Left lung (tissue), 10 donors: ENCODE measurements around the gene FGA. TPM values are rescaled to one million over a fixed set of nuclear protein-coding genes. Genes with fewer than 3 reads are reported as not detected.

Source experiments
- ATAC-seq: fragments of 200-7000 bp; cut with Tn5 transposase; one replicate; pipeline ENCODE4 v1.9.1; 2020; ENCODE audit warnings: moderate library complexity
- DNase-seq, 4 donors: peaks; one replicate each; pipeline ENCODE4 v3.0.0-alpha.2; 2013 to 2020
- H3K27ac ChIP-seq, 2 donors: fragments of 200-600 bp; sonication (generic) in 1 of 2; one replicate each; pipeline versions ENCODE4 v1.5.0 to v1.8.0; 2020 to 2021
- H3K27me3 ChIP-seq, 2 donors: fragments of 200-600 bp; sonication (generic) in 1 of 2; one replicate each; pipeline versions ENCODE4 v1.5.0 to v1.8.0; 2020 to 2021
- H3K36me3 ChIP-seq, 2 donors: fragments of 200-600 bp; sonication (generic) in 1 of 2; one replicate each; pipeline versions ENCODE4 v1.5.0 to v1.8.0; 2020 to 2021
- H3K4me1 ChIP-seq, 2 donors: fragments of 200-600 bp; one replicate each; pipeline ENCODE4 v1.8.0; 2021
- H3K4me3 ChIP-seq, 2 donors: fragments of 200-600 bp; sonication (generic) in 1 of 2; one replicate each; pipeline versions ENCODE4 v1.5.0 to v1.8.0; 2020 to 2021; ENCODE audit warnings: mild to moderate bottlenecking in 1 of 2
- H3K9me3 ChIP-seq, 2 donors: fragments of 200-600 bp; sonication (generic) in 1 of 2; one replicate each; pipeline versions ENCODE4 v1.5.0 to v1.8.0; 2020 to 2021
- CTCF ChIP-seq, 2 donors: fragments of 200-600 bp; sonication (generic) in 1 of 2; IDR thresholded peaks; one replicate each; pipeline versions ENCODE4 v1.5.0 to v1.8.0; 2021; ENCODE audit warnings: antibody characterized with exemption in 2 of 2
- intact Hi-C, 2 donors: fragments of 100-400 bp; cut with DNase I; formaldehyde crosslinking; loops; one replicate each; pipeline versions ENCODE4 v1.11.2 to v1.14.2; 2022
- polyA plus RNA-seq, 6 donors: library from polyadenylated mRNA; unstranded; fragments of 120-200 nt; gene quantifications; one replicate each; pipeline ENCODE4 v1.2.1, GENCODE V29; 2013; ENCODE audit not compliant: insufficient read length in 6 of 6
- total RNA-seq, 2 donors: library from RNA; stranded (reverse); fragmentation: NEBNext Ultra II Directional; extraction: Animal tissue kit (Norgen Biotek cat#: 25700); gene quantifications; one replicate each; pipeline ENCODE4 v1.2.1, GENCODE V29; 2021
- donor health status: DM: no; HTN: yes; CAD: no.
- donor health status: DM: no; HTN: no; CAD: no.

FGA gene
- total and polyA plus RNA-seq, 8 donors = 1.3 to 75.6 (median 3.1) TPM; not detected in 4

- ATAC-seq = no peak
- H3K9me3 ChIP-seq = no peaks in the 10 kb centered on the region
- no peak for TF ChIP-seq CTCF (IDR thresholded peaks at IDR 0.05)
- no peaks in the 10 kb centered on the region for H3K27me3 ChIP-seq
- no peaks in the 10 kb centered on the region for H3K4me1 ChIP-seq
- no peak for DNase-seq
- intact Hi-C loops = no loop called here
- H3K36me3 ChIP-seq = peaks cover 0 to 100% of the 10 kb centered on the region in 2 donors
- no peak overlapping the region for H3K4me3 ChIP-seq
- H3K27ac ChIP-seq = no peak overlapping the region
These were observed 48.2 kb downstream of the FGA start for GRCh38 chr4:154542271-154542879.

Other genes with a start within 250 kb of the FGA start
- gene DCHS2, start 98.9 kb downstream of the FGA start, total RNA-seq = under 1 TPM; 0.12 to 0.13 TPM
- 1 to 10 TPM; 1.4 to 3.5 (median 2.3) TPM for gene DCHS2, start 98.9 kb downstream of the FGA start, polyA plus RNA-seq
- gene PLRG1, start 40.3 kb downstream of the FGA start, total RNA-seq = 10 to 100 TPM; 58.0 to 68.1 TPM
- gene PLRG1, start 40.3 kb downstream of the FGA start, polyA plus RNA-seq = 100 to 1,000 TPM in 3 of 6 donors, 10 to 100 TPM in 3; 83.4 to 120 (median 100) TPM
- under 1 TPM in 1 of 2 donors, not detected in 1; 0.26 TPM for gene FGB, start 27.7 kb downstream of the FGA start, total RNA-seq
- gene FGB, start 27.7 kb downstream of the FGA start, polyA plus RNA-seq = 1 to 10 TPM in 2 of 6 donors, under 1 TPM in 2, not detected in 2; 0.11 to 4.6 (median 1.1) TPM
- gene FGG, start 21.9 kb upstream of the FGA start, total RNA-seq = 100 to 1,000 TPM in 1 of 2 donors, 10 to 100 TPM in 1; 11.2 to 384 TPM
- gene FGG, start 21.9 kb upstream of the FGA start, polyA plus RNA-seq = 1 to 10 TPM in 2 of 6 donors, not detected in 4; 1.2 to 2.2 TPM
- 1 to 10 TPM in 1 of 2 donors, under 1 TPM in 1; 0.89 to 1.5 TPM for gene LRAT, start 153.3 kb upstream of the FGA start, total RNA-seq
- under 1 TPM; 0.10 to 0.63 (median 0.29) TPM for gene LRAT, start 153.3 kb upstream of the FGA start, polyA plus RNA-seq
- not detected for gene RBM46, start 190.5 kb upstream of the FGA start, total RNA-seq
- under 1 TPM in 2 of 6 donors, not detected in 4; 0.06 TPM for gene RBM46, start 190.5 kb upstream of the FGA start, polyA plus RNA-seq